Mesendoderm (in vitro differentiated cells): ENCODE results near the gene SP7.
"Not testable (repeated sequence)": the region's sequence is repeated elsewhere in the genome, so short reads cannot be mapped to it uniquely, and the experiment has no call there.

ENCODE experiments used
- DNase-seq: peaks from one replicate; pipeline ENCODE4 v3.0.0; 2013
- H2AK5ac ChIP-seq: 2 replicates; pipeline ENCODE4 v1.6.1; 2013; ENCODE audit warnings: low read length, inconsistent platforms
- H2BK120ac ChIP-seq: 2 replicates; pipeline ENCODE4 v1.6.1; 2013; ENCODE audit warnings: low read depth, mild to moderate bottlenecking, low read length, moderate library complexity, mixed read lengths
- H2BK15ac ChIP-seq: replicated peaks from 2 replicates; pipeline ENCODE4 v1.6.1; 2013; ENCODE audit warnings: low read depth, mild to moderate bottlenecking, moderate library complexity
- H2BK5ac ChIP-seq: 2 replicates; pipeline ENCODE4 v1.6.1; 2013; ENCODE audit warnings: low read length, inconsistent platforms
- H3K18ac ChIP-seq: 2 replicates; pipeline ENCODE4 v1.6.1; 2013; ENCODE audit warnings: mild to moderate bottlenecking, low read length, mixed read lengths
- H3K23ac ChIP-seq: one replicate; pipeline ENCODE4 v1.6.1; 2013; ENCODE audit warnings: low read length
- H3K27ac ChIP-seq: 2 replicates; pipeline ENCODE4 v1.5.1; 2013; ENCODE audit warnings: low read depth, mild to moderate bottlenecking, inconsistent platforms, low read length, moderate library complexity
- H3K27me3 ChIP-seq: 2 replicates; pipeline ENCODE4 v1.6.1; 2013; ENCODE audit warnings: low read length, control low read depth, mild to moderate bottlenecking, inconsistent platforms; ENCODE audit not compliant: insufficient read depth, poor library complexity
- H3K36me3 ChIP-seq: 2 replicates; pipeline ENCODE4 v1.6.1; 2013; ENCODE audit warnings: low read length, inconsistent platforms; ENCODE audit not compliant: control insufficient read depth, insufficient read depth
- H3K4ac ChIP-seq: one replicate; pipeline ENCODE4 v1.6.1; 2013; ENCODE audit warnings: low read depth, mild to moderate bottlenecking, low read length, moderate library complexity
- H3K4me1 ChIP-seq: 2 replicates; pipeline ENCODE4 v1.6.1; 2013; ENCODE audit warnings: low read depth, low read length, inconsistent platforms; ENCODE audit not compliant: control insufficient read depth
- H3K4me2 ChIP-seq: 2 replicates; pipeline ENCODE4 v1.6.1; 2013; ENCODE audit warnings: low read length
- H3K4me3 ChIP-seq: 2 replicates; pipeline ENCODE4 v1.5.1; 2013; ENCODE audit warnings: mild to moderate bottlenecking, low read length
- H3K56ac ChIP-seq: one replicate; pipeline ENCODE4 v1.6.1; 2013; ENCODE audit warnings: low read length
- H3K79me1 ChIP-seq: 2 replicates; pipeline ENCODE4 v1.6.1; 2013; ENCODE audit warnings: low read length, inconsistent platforms
- H3K79me2 ChIP-seq: 2 replicates; pipeline ENCODE4 v1.6.1; 2013; ENCODE audit warnings: mild to moderate bottlenecking, low read length; ENCODE audit not compliant: control insufficient read depth, insufficient read depth
- H3K9ac ChIP-seq: 2 replicates; pipeline ENCODE4 v1.6.1; 2013; ENCODE audit warnings: low read length, inconsistent platforms
- H4K5ac ChIP-seq: one replicate; pipeline ENCODE4 v1.6.1; 2013; ENCODE audit warnings: low read length
- H4K8ac ChIP-seq: one replicate; pipeline ENCODE4 v1.6.1; 2013; ENCODE audit warnings: low read depth, mild to moderate bottlenecking, control low read depth, low read length, moderate library complexity
- WGBS: extraction: QIAGEN DNeasy Blood & Tissue Kit; methylation state at CpG from one replicate; pipeline ENCODE4 v1.1.7; 2013; ENCODE audit warnings: low lambda C conversion rate, missing lambda C conversion rate; ENCODE audit not compliant: insufficient coverage; ENCODE audit errors: extremely low coverage; 5-methylcytosine and 5-hydroxymethylcytosine counted together

SP7 gene

GRCh38 chr12:53373554-53374133 is 37.5 kb upstream of the SP7 start:
- no CpG with 5 or more reads among the region's 6 CpGs for WGBS
- not testable (repeated sequence) for H3K4me3 ChIP-seq, H3K23ac ChIP-seq, H3K27ac ChIP-seq, H3K9ac ChIP-seq, H2BK5ac ChIP-seq, H4K5ac ChIP-seq, DNase-seq, H2BK120ac ChIP-seq, H4K8ac ChIP-seq, H3K56ac ChIP-seq, H3K4me2 ChIP-seq, H3K4ac ChIP-seq, H3K27me3 ChIP-seq, H3K18ac ChIP-seq, H3K79me1 ChIP-seq, H2BK15ac ChIP-seq, H2AK5ac ChIP-seq, H3K4me1 ChIP-seq, H3K36me3 ChIP-seq, H3K79me2 ChIP-seq

GRCh38 chr12:53365245-53365904 is 29.2 kb upstream of the SP7 start:
- no peak for DNase-seq
- H3K56ac ChIP-seq: no peak overlapping the region
- H2BK120ac ChIP-seq: no peak overlapping the region
- H3K4me1 ChIP-seq: no peaks in the 10 kb centered on the region
- no peak overlapping the region for H3K18ac ChIP-seq
- H3K4me2 ChIP-seq: no peak overlapping the region
- H4K5ac ChIP-seq: no peak overlapping the region
- H3K23ac ChIP-seq: no peak overlapping the region
- H2BK5ac ChIP-seq: no peak overlapping the region
- H3K36me3 ChIP-seq: no peaks in the 10 kb centered on the region
- H3K27me3 ChIP-seq: no peaks in the 10 kb centered on the region
- H3K4ac ChIP-seq: no peak overlapping the region
- no peak overlapping the region for H2BK15ac ChIP-seq
- no peaks in the 10 kb centered on the region for H3K79me2 ChIP-seq
- H4K8ac ChIP-seq: no peak overlapping the region
- H3K9ac ChIP-seq: no peak overlapping the region
- no peak overlapping the region for H3K27ac ChIP-seq
- H3K4me3 ChIP-seq: no peak overlapping the region
- no peaks in the 10 kb centered on the region for H3K79me1 ChIP-seq
- no peak overlapping the region for H2AK5ac ChIP-seq
- no CpG with 5 or more reads among the region's 4 CpGs for WGBS

GRCh38 chr12:53361638-53362037 is 25.5 kb upstream of the SP7 start:
- not testable (repeated sequence) for H4K8ac ChIP-seq, H3K27ac ChIP-seq, H2AK5ac ChIP-seq, H3K4ac ChIP-seq, H4K5ac ChIP-seq, DNase-seq, H3K4me2 ChIP-seq, H3K18ac ChIP-seq, H2BK15ac ChIP-seq, H3K4me3 ChIP-seq, H3K56ac ChIP-seq, H3K79me2 ChIP-seq, H3K9ac ChIP-seq, H3K27me3 ChIP-seq, H2BK5ac ChIP-seq, H3K79me1 ChIP-seq, H3K4me1 ChIP-seq, H2BK120ac ChIP-seq, H3K23ac ChIP-seq, H3K36me3 ChIP-seq
- no CpG with 5 or more reads among the region's 10 CpGs for WGBS

- Histone ChIP-seq H3K18ac (no peak overlapping the region), H4K8ac (no peak overlapping the region), H3K27ac (no peak overlapping the region), H3K27me3 (no peaks in the 10 kb centered on the region), H3K56ac (no peak overlapping the region), H2BK5ac (no peak overlapping the region), H3K9ac (no peak overlapping the region), H3K23ac (no peak overlapping the region), H2AK5ac (no peak overlapping the region), H3K4me3 (no peak overlapping the region), H3K4me1 (no peaks in the 10 kb centered on the region), H3K4me2 (no peak overlapping the region), H2BK120ac (no peak overlapping the region), H4K5ac (no peak overlapping the region), H3K79me2 (no peaks in the 10 kb centered on the region), H3K36me3 (no peaks in the 10 kb centered on the region), H2BK15ac (no peak overlapping the region), H3K4ac (no peak overlapping the region), H3K79me1 (no peaks in the 10 kb centered on the region)
- WGBS: no CpG with 5 or more reads among the region's 5 CpGs
- no peak for DNase-seq
Measured at GRCh38 chr12:53358836-53359419, 22.8 kb upstream of the SP7 start.

- H4K5ac ChIP-seq: no peak overlapping the region
- no peak overlapping the region for H3K23ac ChIP-seq
- DNase-seq: no peak
- no peak overlapping the region for H3K9ac ChIP-seq
- WGBS: no CpG with 5 or more reads among the region's 3 CpGs
- no peaks in the 10 kb centered on the region for H3K4me1 ChIP-seq
- H3K36me3 ChIP-seq: no peaks in the 10 kb centered on the region
- no peaks in the 10 kb centered on the region for H3K79me1 ChIP-seq
- no peak overlapping the region for H3K18ac ChIP-seq
- H3K4me3 ChIP-seq: no peak overlapping the region
- no peak overlapping the region for H2AK5ac ChIP-seq
- no peak overlapping the region for H2BK120ac ChIP-seq
- no peak overlapping the region for H2BK5ac ChIP-seq
- no peak overlapping the region for H2BK15ac ChIP-seq
- H3K56ac ChIP-seq: no peak overlapping the region
- no peaks in the 10 kb centered on the region for H3K79me2 ChIP-seq
- no peaks in the 10 kb centered on the region for H3K27me3 ChIP-seq
- no peak overlapping the region for H3K4me2 ChIP-seq
- H3K4ac ChIP-seq: no peak overlapping the region
- H4K8ac ChIP-seq: no peak overlapping the region
- H3K27ac ChIP-seq: no peak overlapping the region
Measured at GRCh38 chr12:53355121-53355520, 19.0 kb upstream of the SP7 start.
